ENCODE measurements around the gene IMMP2L. TPM values are rescaled to one million over a fixed set of nuclear protein-coding genes. Genes with fewer than 3 reads are reported as not detected.
"Not testable (repeated sequence)": the region's sequence is repeated elsewhere in the genome, so short reads cannot be mapped to it uniquely, and the experiment has no call there.

IMMP2L gene
- total RNA-seq, 1 donor from 2014 or later, result 11.9 TPM

DNA sequence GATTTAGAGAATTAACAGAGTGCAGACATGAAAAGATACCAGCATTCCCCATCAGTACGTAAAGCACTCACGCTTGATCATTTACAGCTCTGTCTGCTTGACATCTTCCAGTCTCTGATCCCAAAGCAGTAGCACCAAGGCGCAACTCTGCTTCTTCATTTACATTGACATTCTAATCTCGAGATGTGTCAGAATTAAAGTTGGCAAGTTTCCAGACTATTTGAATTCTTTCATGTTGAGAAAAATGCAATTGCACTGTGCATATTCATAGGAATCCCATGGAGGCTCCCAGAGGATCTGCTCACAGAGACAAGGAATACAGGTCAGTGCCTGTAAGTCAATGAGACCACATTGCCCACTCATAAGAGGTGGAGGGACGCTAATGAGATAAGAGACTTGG lies 287.4 kb downstream of the IMMP2L start:
- H3K27me3 Mint-ChIP-seq (ENCODE audit: low read depth), result no peaks in the 10 kb centered on the region
- no peak overlapping the region for H3K4me3 Mint-ChIP-seq
- H3K9me3 Mint-ChIP-seq, result peaks cover 2% of the 10 kb centered on the region
- no peak overlapping the region for H3K27ac Mint-ChIP-seq (ENCODE audit: unreplicated experiment)
- DNase-seq (ENCODE audit: low read depth, low spot score), result no peak
- no peaks in the 10 kb centered on the region for H3K4me1 Mint-ChIP-seq
- peaks cover 2% of the 10 kb centered on the region for H3K36me3 Mint-ChIP-seq (ENCODE audit: low read depth)
- TF ChIP-seq, protein P1, sequence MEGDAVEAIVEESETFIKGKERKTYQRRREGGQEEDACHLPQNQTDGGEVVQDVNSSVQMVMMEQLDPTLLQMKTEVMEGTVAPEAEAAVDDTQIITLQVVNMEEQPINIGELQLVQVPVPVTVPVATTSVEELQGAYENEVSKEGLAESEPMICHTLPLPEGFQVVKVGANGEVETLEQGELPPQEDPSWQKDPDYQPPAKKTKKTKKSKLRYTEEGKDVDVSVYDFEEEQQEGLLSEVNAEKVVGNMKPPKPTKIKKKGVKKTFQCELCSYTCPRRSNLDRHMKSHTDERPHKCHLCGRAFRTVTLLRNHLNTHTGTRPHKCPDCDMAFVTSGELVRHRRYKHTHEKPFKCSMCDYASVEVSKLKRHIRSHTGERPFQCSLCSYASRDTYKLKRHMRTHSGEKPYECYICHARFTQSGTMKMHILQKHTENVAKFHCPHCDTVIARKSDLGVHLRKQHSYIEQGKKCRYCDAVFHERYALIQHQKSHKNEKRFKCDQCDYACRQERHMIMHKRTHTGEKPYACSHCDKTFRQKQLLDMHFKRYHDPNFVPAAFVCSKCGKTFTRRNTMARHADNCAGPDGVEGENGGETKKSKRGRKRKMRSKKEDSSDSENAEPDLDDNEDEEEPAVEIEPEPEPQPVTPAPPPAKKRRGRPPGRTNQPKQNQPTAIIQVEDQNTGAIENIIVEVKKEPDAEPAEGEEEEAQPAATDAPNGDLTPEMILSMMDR (conservative IDR thresholded peaks at IDR 0.05), result no peak

DNA sequence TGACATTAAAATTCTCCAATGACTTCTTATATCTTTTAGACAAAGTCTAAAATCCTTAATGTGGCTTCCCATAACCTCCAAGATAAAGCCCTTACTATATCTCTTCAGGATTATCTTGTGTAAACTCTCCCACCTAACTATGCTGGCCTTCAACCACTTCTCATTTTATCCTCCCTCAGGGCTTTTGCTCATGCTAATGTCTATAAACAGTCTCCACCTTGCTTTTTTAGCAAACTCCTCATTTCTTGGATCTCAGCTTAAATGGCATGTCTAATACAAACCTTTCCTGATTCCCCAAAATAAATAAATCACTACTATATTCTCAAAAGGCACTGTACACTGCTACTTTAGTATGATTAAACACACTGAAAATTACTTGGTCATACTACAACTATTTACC lies 290.2 kb downstream of the IMMP2L start:
- Mint-ChIP-seq H3K9me3 (peaks cover 2% of the 10 kb centered on the region), H3K36me3 (ENCODE audit: low read depth) (peaks cover 2% of the 10 kb centered on the region), H3K4me1 (no peaks in the 10 kb centered on the region), H3K4me3 (no peak overlapping the region), H3K27me3 (ENCODE audit: low read depth) (no peaks in the 10 kb centered on the region), H3K27ac (ENCODE audit: unreplicated experiment) (no peak overlapping the region)
- no peak for DNase-seq (ENCODE audit: low read depth, low spot score)
- TF ChIP-seq, protein P1 (conservative IDR thresholded peaks at IDR 0.05), result no peak

DNA sequence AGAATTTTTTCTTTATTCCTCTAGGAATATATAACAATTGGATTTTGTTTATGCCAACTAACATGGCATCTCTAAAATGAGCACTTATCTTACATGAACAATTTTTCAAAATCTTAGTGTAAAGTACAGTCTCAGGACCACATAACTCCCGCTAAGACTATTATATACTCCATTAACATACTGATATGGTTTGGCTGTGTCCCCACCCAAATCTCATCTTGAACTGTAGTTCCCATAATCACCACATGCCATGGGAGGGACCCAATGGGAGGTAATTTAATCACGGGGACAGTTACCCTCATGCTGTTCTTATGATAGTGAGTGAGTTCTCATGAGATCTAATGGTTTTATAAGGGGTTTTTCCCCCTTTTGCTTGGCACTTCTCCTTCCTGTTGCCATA lies 291.5 kb downstream of the IMMP2L start:
- TF ChIP-seq, protein P1 (conservative IDR thresholded peaks at IDR 0.05), result peak; percentile 17
- not testable (repeated sequence) for H3K4me3 Mint-ChIP-seq; H3K27ac Mint-ChIP-seq (ENCODE audit: unreplicated experiment); H3K27me3 Mint-ChIP-seq (ENCODE audit: low read depth); DNase-seq (ENCODE audit: low read depth, low spot score); H3K9me3 Mint-ChIP-seq; H3K4me1 Mint-ChIP-seq; H3K36me3 Mint-ChIP-seq (ENCODE audit: low read depth)

DNA sequence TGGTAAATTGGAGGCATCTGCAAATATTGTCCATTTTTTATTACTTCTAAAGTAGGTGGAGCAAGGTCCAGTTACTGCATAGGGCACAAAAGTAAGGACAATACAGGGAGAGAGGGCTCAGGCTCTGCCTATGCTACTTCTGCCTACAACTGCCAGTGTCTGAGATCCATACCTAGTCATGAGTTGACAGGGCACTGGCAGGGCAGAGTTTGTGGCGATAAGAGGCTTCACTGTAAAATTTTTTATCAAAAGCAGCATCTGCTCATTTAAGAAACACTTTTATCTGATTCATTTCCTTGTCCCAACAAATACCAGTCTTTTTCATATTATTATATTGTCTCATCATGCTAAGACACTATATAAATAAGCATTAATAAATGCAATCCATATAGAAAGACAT lies 293.4 kb downstream of the IMMP2L start:
- DNase-seq (ENCODE audit: low read depth, low spot score), result no peak
- Mint-ChIP-seq H3K9me3 (peaks cover 2% of the 10 kb centered on the region), H3K4me3 (no peak overlapping the region), H3K36me3 (ENCODE audit: low read depth) (peaks cover 2% of the 10 kb centered on the region), H3K27ac (ENCODE audit: unreplicated experiment) (no peak overlapping the region), H3K4me1 (peaks cover 5% of the 10 kb centered on the region), H3K27me3 (ENCODE audit: low read depth) (no peaks in the 10 kb centered on the region)
- TF ChIP-seq, protein P1 (conservative IDR thresholded peaks at IDR 0.05), result no peak

DNA sequence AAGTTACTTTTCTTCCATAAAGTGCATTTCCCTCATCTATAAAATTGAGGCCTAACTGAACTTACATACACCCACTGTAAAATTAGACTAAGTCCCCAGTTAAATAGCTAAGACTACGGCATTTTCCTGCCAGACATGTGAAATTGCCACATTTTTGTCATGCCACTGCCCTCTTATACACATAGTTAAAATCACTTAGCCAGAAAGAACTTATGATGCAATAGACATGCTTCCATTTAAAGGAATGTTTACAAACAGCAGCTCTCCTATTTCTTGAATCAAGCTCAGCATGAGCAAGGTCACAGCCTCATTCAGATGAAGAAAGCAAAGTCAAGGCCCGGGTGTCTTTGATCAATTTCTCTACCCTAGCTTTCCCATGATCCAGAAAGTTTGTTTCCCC lies 295.7 kb downstream of the IMMP2L start:
- Mint-ChIP-seq H3K4me3 (no peak overlapping the region), H3K9me3 (no peaks in the 10 kb centered on the region)

More for the DNA sequence above, 295.7 kb downstream of the IMMP2L start:
- Mint-ChIP-seq H3K27ac (ENCODE audit: unreplicated experiment) (no peak overlapping the region), H3K36me3 (ENCODE audit: low read depth) (no peaks in the 10 kb centered on the region), H3K4me1 (peaks cover 5% of the 10 kb centered on the region), H3K27me3 (ENCODE audit: low read depth) (no peaks in the 10 kb centered on the region)
- DNase-seq (ENCODE audit: low read depth, low spot score), result no peak
- TF ChIP-seq, protein P1 (conservative IDR thresholded peaks at IDR 0.05), result no peak
